SH-SY5Y (cell line): Measurements from ENCODE around the gene TOP1.

Experiments used
- GATA2 ChIP-seq: IDR thresholded peaks from 2 replicates; pipeline ENCODE4 v1.6.1; 2011; ENCODE audit warnings: mild to moderate bottlenecking, low read depth, low read length
- GATA3 ChIP-seq: IDR thresholded peaks from 2 replicates; pipeline ENCODE4 v1.6.1; 2011; ENCODE audit warnings: low read depth, mild to moderate bottlenecking, low read length, moderate library complexity

GRCh38 chr20:41116282-41116956, 87.8 kb downstream of the TOP1 start:
- no peak for TF ChIP-seq GATA2
- TF ChIP-seq GATA3 = no peak
